GM21619 (cell line): ENCODE data around the gene ENKD1.
"Not testable (repeated sequence)": the region's sequence is repeated elsewhere in the genome, so short reads cannot be mapped to it uniquely, and the experiment has no call there.

Source experiments
- ATAC-seq: cut with Tn5 transposase; IDR thresholded peaks from one replicate; pipeline ENCODE4 v1.9.1; 2021; ENCODE audit not compliant: unreplicated experiment

ENKD1 gene

GRCh38 chr16:67666559-67667452 is at the start of gene ENKD1, which contains the start of gene C16orf86:
Gene ENKD1 (minus strand): TSS chr16:67666750. CDS start chr16:67666442, 308 bp downstream.
Gene C16orf86 (plus strand): TSS chr16:67666814. CDS start chr16:67666971, 157 bp downstream.
- peak; percentile 56 for ATAC-seq

GRCh38 chr16:67716097-67716496 is 49.5 kb upstream of the ENKD1 start:
- ATAC-seq = no peak

- no peak for ATAC-seq
Observed at GRCh38 chr16:67714522-67714921, 48.0 kb upstream of the ENKD1 start.

GRCh38 chr16:67713647-67714273 is 47.2 kb upstream of the ENKD1 start:
- no peak for ATAC-seq

- ATAC-seq = no peak
Observed at GRCh38 chr16:67710607-67711006, 44.1 kb upstream of the ENKD1 start.

GRCh38 chr16:67709050-67709449 is 42.5 kb upstream of the ENKD1 start:
- ATAC-seq = no peak

GRCh38 chr16:67708368-67708771 is 41.8 kb upstream of the ENKD1 start:
- no peak for ATAC-seq

GRCh38 chr16:67707790-67708189 is 41.2 kb upstream of the ENKD1 start:
- no peak for ATAC-seq

GRCh38 chr16:67707210-67707609 is 40.7 kb upstream of the ENKD1 start:
- no peak for ATAC-seq

- no peak for ATAC-seq
Observed at GRCh38 chr16:67704110-67704509, 37.6 kb upstream of the ENKD1 start.

GRCh38 chr16:67703626-67704025 is 37.1 kb upstream of the ENKD1 start:
- ATAC-seq = no peak

GRCh38 chr16:67702130-67702529 is 35.6 kb upstream of the ENKD1 start:
- no peak for ATAC-seq

- no peak for ATAC-seq
Observed at GRCh38 chr16:67701420-67701819, 34.9 kb upstream of the ENKD1 start.

- no peak for ATAC-seq
Observed at GRCh38 chr16:67699265-67699664, 32.7 kb upstream of the ENKD1 start.

GRCh38 chr16:67697422-67698185 is 31.1 kb upstream of the ENKD1 start:
- ATAC-seq = no peak

GRCh38 chr16:67694611-67695010 is 28.1 kb upstream of the ENKD1 start:
- ATAC-seq = no peak

GRCh38 chr16:67693517-67694285 is 27.2 kb upstream of the ENKD1 start:
- ATAC-seq = not testable (repeated sequence)

- ATAC-seq = no peak
Observed at GRCh38 chr16:67685388-67686112, 19.0 kb upstream of the ENKD1 start.

- ATAC-seq = no peak
Observed at GRCh38 chr16:67683767-67684166, 17.2 kb upstream of the ENKD1 start.
